ENCODE results near the gene TANC1.

The TANC1 gene

GRCh38 chr2:159226059-159226461 is 257.6 kb downstream of the TANC1 start:
- Histone ChIP-seq H3K9me3 (ENCODE audit: control insufficient read depth, low read length) (no peaks in the 10 kb centered on the region), H3K9ac (ENCODE audit: low read length) (no peak overlapping the region), H3K4me1 (ENCODE audit: control insufficient read depth, insufficient read depth, low read length) (no peaks in the 10 kb centered on the region), H3K4me3 (ENCODE audit: low read length) (no peak overlapping the region), H3K27me3 (ENCODE audit: control insufficient read depth, insufficient read depth, low read length) (no peaks in the 10 kb centered on the region), H3K36me3 (ENCODE audit: control insufficient read depth, insufficient read depth, low read length) (peaks cover 5% of the 10 kb centered on the region)

- Histone ChIP-seq H3K4me1 (ENCODE audit: control insufficient read depth, insufficient read depth, low read length) (no peaks in the 10 kb centered on the region), H3K36me3 (ENCODE audit: control insufficient read depth, insufficient read depth, low read length) (peaks cover 5% of the 10 kb centered on the region), H3K9ac (ENCODE audit: low read length) (no peak overlapping the region)
Observed at GRCh38 chr2:159226608-159227385, 258.4 kb downstream of the TANC1 start.

GRCh38 chr2:159227467-159227866 is 259.0 kb downstream of the TANC1 start:
- no peaks in the 10 kb centered on the region for H3K9me3 ChIP-seq (ENCODE audit: control insufficient read depth, low read length)
- H3K36me3 ChIP-seq (ENCODE audit: control insufficient read depth, insufficient read depth, low read length) = peaks cover 5% of the 10 kb centered on the region
- no peak overlapping the region for H3K9ac ChIP-seq (ENCODE audit: low read length)
- no peaks in the 10 kb centered on the region for H3K27me3 ChIP-seq (ENCODE audit: control insufficient read depth, insufficient read depth, low read length)
- H3K4me3 ChIP-seq (ENCODE audit: low read length) = no peak overlapping the region
- H3K4me1 ChIP-seq (ENCODE audit: control insufficient read depth, insufficient read depth, low read length) = no peaks in the 10 kb centered on the region

More at GRCh38 chr2:159226608-159227385, 258.4 kb downstream of the TANC1 start:
- H3K9me3 ChIP-seq (ENCODE audit: control insufficient read depth, low read length) = no peaks in the 10 kb centered on the region
- H3K27me3 ChIP-seq (ENCODE audit: control insufficient read depth, insufficient read depth, low read length) = no peaks in the 10 kb centered on the region
- no peak overlapping the region for H3K4me3 ChIP-seq (ENCODE audit: low read length)

GRCh38 chr2:159228081-159228581 is 259.7 kb downstream of the TANC1 start:
- H3K9ac ChIP-seq (ENCODE audit: low read length) = no peak overlapping the region
- no peaks in the 10 kb centered on the region for H3K27me3 ChIP-seq (ENCODE audit: control insufficient read depth, insufficient read depth, low read length)
- H3K9me3 ChIP-seq (ENCODE audit: control insufficient read depth, low read length) = no peaks in the 10 kb centered on the region
- no peak overlapping the region for H3K4me3 ChIP-seq (ENCODE audit: low read length)
- no peaks in the 10 kb centered on the region for H3K4me1 ChIP-seq (ENCODE audit: control insufficient read depth, insufficient read depth, low read length)
- peaks cover 5% of the 10 kb centered on the region for H3K36me3 ChIP-seq (ENCODE audit: control insufficient read depth, insufficient read depth, low read length)

- Histone ChIP-seq H3K9me3 (ENCODE audit: control insufficient read depth, low read length) (no peaks in the 10 kb centered on the region), H3K9ac (ENCODE audit: low read length) (no peak overlapping the region), H3K27me3 (ENCODE audit: control insufficient read depth, insufficient read depth, low read length) (no peaks in the 10 kb centered on the region), H3K36me3 (ENCODE audit: control insufficient read depth, insufficient read depth, low read length) (peaks cover 5% of the 10 kb centered on the region), H3K4me3 (ENCODE audit: low read length) (no peak overlapping the region), H3K4me1 (ENCODE audit: control insufficient read depth, insufficient read depth, low read length) (no peaks in the 10 kb centered on the region)
Observed at GRCh38 chr2:159229476-159230144, 261.2 kb downstream of the TANC1 start.

GRCh38 chr2:159230145-159230877 is 261.9 kb downstream of the TANC1 start:
- Histone ChIP-seq H3K27me3 (ENCODE audit: control insufficient read depth, insufficient read depth, low read length) (no peaks in the 10 kb centered on the region), H3K36me3 (ENCODE audit: control insufficient read depth, insufficient read depth, low read length) (peaks cover 5% of the 10 kb centered on the region), H3K9me3 (ENCODE audit: control insufficient read depth, low read length) (no peaks in the 10 kb centered on the region), H3K4me1 (ENCODE audit: control insufficient read depth, insufficient read depth, low read length) (no peaks in the 10 kb centered on the region), H3K4me3 (ENCODE audit: low read length) (no peak overlapping the region), H3K9ac (ENCODE audit: low read length) (no peak overlapping the region)

- Histone ChIP-seq H3K4me1 (ENCODE audit: control insufficient read depth, insufficient read depth, low read length) (no peaks in the 10 kb centered on the region), H3K27me3 (ENCODE audit: control insufficient read depth, insufficient read depth, low read length) (no peaks in the 10 kb centered on the region), H3K36me3 (ENCODE audit: control insufficient read depth, insufficient read depth, low read length) (peaks cover 5% of the 10 kb centered on the region)
Observed at GRCh38 chr2:159232456-159233170, 264.2 kb downstream of the TANC1 start.

GRCh38 chr2:159234868-159235267 is 266.4 kb downstream of the TANC1 start:
- no peaks in the 10 kb centered on the region for H3K4me1 ChIP-seq (ENCODE audit: control insufficient read depth, insufficient read depth, low read length)
- H3K27me3 ChIP-seq (ENCODE audit: control insufficient read depth, insufficient read depth, low read length) = no peaks in the 10 kb centered on the region
- H3K36me3 ChIP-seq (ENCODE audit: control insufficient read depth, insufficient read depth, low read length) = peaks cover 5% of the 10 kb centered on the region
- H3K9ac ChIP-seq (ENCODE audit: low read length) = no peak overlapping the region
- no peaks in the 10 kb centered on the region for H3K9me3 ChIP-seq (ENCODE audit: control insufficient read depth, low read length)
- H3K4me3 ChIP-seq (ENCODE audit: low read length) = no peak overlapping the region

More at GRCh38 chr2:159232456-159233170, 264.2 kb downstream of the TANC1 start:
- Histone ChIP-seq H3K9me3 (ENCODE audit: control insufficient read depth, low read length) (no peaks in the 10 kb centered on the region), H3K9ac (ENCODE audit: low read length) (no peak overlapping the region), H3K4me3 (ENCODE audit: low read length) (no peak overlapping the region)

- H3K36me3 ChIP-seq (ENCODE audit: control insufficient read depth, insufficient read depth, low read length) = no peaks in the 10 kb centered on the region
- no peak overlapping the region for H3K9ac ChIP-seq (ENCODE audit: low read length)
Observed at GRCh38 chr2:159243529-159243928, 275.1 kb downstream of the TANC1 start.

GRCh38 chr2:159246325-159246988 is 278.0 kb downstream of the TANC1 start:
- Histone ChIP-seq H3K9ac (ENCODE audit: low read length) (no peak overlapping the region), H3K27me3 (ENCODE audit: control insufficient read depth, insufficient read depth, low read length) (no peaks in the 10 kb centered on the region), H3K9me3 (ENCODE audit: control insufficient read depth, low read length) (no peaks in the 10 kb centered on the region), H3K4me1 (ENCODE audit: control insufficient read depth, insufficient read depth, low read length) (no peaks in the 10 kb centered on the region), H3K4me3 (ENCODE audit: low read length) (no peak overlapping the region), H3K36me3 (ENCODE audit: control insufficient read depth, insufficient read depth, low read length) (no peaks in the 10 kb centered on the region)

More at GRCh38 chr2:159243529-159243928, 275.1 kb downstream of the TANC1 start:
- no peaks in the 10 kb centered on the region for H3K27me3 ChIP-seq (ENCODE audit: control insufficient read depth, insufficient read depth, low read length)
- no peak overlapping the region for H3K4me3 ChIP-seq (ENCODE audit: low read length)
- no peaks in the 10 kb centered on the region for H3K4me1 ChIP-seq (ENCODE audit: control insufficient read depth, insufficient read depth, low read length)
- H3K9me3 ChIP-seq (ENCODE audit: control insufficient read depth, low read length) = no peaks in the 10 kb centered on the region

All from mucosa of stomach (tissue), 1 donor.